NCI-H510A treated with DMSO at 0.1 percent for 48 hours (cell line): ENCODE data around the gene MGAT3.
"Not testable (repeated sequence)": the region's sequence is repeated elsewhere in the genome, so short reads cannot be mapped to it uniquely, and the experiment has no call there.

Experiments used
- DNase-seq: peaks from one replicate; lab custom pipeline; 2025; lab: John Stamatoyannopoulos, UW

Gene MGAT3

DNA sequence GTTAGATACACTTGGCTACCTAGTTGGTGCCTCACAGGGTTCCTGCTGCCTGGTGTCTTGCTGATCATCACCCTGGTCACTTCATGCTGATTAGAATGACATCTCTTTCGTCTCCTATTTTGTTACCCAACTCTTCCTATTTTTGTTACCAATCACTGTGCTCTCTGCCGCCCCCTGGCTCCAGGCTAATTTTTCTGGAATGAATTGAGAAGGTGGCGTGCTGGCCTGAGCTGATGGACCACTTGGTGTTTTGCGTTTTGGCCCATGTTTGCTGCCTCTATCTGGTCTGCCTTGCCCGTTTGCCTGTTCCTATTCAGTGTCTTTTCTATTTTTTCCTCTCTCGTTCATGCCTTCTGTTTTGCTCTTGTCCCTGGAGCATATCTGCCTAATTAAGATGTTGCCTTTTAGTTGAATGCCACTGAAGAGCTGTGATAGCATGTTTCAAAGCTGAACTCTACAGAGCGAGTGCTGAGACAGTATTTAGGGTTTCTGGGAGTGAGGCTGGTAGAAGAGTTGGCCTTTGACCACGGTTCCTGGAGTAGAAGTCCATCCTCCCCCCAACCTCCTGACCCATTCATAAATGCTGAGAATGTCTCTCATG is 57.7 kb downstream of the MGAT3 start:
- no peak for DNase-seq

DNA sequence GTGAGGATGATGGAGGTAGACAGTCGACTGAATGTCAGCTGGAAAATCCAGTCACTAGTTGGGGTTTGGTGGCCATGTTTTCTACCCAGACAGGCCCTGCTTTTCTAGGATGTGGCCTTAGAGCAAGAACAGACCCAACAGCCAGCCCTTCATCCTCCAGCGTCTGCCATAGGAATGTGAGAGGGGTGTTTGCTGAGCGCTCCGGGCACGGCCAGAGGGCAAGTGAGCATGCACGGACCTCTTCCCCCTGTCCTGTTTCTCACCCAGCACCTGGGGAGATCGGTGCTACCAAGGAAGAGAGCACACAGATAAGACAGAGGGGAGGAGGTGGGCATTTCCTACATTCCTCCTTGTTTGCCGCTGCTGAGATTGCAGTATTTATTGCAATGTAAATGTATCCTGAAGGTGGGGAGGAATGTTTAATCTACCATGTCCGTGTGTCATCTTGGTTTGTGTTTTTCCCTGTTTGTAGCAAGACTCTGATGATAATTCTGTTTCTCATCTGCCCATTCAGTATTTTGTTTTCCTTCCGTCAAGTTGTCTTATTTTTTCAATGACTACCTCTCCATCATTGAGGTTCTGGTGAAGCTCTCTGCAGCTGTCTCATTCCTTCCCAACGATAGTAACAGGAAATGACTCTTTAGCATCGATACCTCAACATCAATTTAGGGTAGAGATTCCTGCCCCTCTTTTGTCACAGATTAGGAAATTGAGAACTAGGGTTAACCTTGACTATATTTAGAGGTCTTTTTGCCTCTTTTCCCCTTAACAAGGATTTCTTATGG is 58.6 kb downstream of the MGAT3 start:
- no peak for DNase-seq

GRCh38 chr22:39517470-39517869 is 60.7 kb downstream of the MGAT3 start:
- no peak for DNase-seq

GRCh38 chr22:39518144-39518786 is 61.5 kb downstream of the MGAT3 start:
- no peak for DNase-seq

DNA sequence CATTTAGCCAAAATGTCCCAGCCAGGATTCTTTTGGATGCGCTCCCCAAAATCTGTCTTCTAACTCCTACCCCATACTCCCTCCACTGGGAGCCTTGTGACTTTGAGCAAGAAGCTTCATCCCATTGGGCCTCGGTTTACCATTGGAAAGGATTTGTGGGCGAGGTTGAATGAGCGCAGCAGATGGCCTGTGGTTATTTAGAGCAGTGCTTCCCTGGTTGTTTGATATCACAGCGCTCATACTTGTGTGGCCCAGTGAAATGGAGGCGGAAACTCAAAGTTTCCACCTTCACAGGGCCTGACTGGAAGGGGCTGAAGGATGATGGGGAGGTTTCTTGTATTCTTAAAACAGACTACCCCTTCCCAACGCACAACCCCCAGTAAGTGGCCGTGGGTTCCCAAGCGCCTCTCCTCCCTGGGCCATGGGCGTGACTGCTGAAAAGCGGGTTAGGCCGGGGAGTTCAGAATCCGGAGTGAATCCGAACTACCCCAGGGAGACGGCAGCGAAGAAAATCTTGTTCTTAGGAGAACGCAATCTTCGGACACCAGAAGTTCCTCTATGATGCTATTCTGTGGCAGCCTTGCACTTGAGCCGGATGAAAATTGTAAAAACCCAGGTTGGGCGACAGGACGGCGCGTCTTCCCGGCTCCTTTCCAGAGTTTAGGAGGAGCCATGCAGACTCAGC is 62.3 kb downstream of the MGAT3 start:
- no peak for DNase-seq

DNA sequence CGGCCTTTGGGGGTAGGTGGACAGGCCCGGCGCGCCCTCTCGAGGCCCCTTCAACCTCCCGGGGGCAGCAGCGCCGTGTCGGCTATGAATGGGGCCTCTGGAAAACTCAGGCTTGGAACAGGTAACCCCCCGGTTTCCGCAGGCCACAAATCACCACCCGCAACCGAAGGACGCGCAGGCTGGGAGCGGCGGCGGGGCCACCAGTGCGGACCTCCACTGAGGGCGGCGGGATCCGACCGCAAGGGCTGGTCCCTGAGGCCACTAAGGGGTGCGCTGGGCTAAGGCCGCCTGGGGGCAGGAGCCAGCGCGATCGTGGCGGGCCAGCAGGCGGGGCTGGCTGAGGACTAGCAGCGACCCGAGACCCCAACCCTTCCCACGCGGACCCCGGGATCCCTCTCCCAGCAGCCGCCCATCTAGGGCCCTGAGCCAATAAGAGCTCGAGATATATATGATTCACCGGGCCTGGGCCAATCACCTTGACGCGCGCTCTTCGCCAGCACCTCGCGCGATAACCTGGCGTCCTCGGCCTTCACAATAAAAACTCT is 62.9 kb downstream of the MGAT3 start:
- peak; percentile 92 for DNase-seq

GRCh38 chr22:39520226-39521105 is 63.7 kb downstream of the MGAT3 start, which contains the start of gene ATF4:
Gene ATF4 (plus strand): TSS chr22:39520562. CDS start chr22:39521446, 884 bp downstream.
- DNase-seq, result peak; percentile 83

DNA sequence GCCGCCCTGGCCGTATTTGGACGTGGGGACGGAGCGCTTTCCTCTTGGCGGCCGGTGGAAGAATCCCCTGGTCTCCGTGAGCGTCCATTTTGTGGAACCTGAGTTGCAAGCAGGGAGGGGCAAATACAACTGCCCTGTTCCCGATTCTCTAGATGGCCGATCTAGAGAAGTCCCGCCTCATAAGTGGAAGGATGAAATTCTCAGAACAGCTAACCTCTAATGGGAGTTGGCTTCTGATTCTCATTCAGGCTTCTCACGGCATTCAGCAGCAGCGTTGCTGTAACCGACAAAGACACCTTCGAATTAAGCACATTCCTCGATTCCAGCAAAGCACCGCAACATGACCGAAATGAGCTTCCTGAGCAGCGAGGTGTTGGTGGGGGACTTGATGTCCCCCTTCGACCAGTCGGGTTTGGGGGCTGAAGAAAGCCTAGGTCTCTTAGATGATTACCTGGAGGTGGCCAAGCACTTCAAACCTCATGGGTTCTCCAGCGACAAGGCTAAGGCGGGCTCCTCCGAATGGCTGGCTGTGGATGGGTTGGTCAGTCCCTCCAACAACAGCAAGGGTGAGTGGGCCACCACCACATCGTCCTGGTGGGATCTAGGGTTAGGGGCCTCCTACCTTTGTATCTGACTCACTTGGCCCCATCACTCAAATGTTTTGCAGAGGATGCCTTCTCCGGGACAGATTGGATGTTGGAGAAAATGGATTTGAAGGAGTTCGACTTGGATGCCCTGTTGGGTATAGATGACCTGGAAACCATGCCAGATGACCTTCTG is 64.5 kb downstream of the MGAT3 start:
- DNase-seq, result not testable (repeated sequence)

GRCh38 chr22:39522091-39522490 is 65.3 kb downstream of the MGAT3 start:
- DNase-seq, result not testable (repeated sequence)

DNA sequence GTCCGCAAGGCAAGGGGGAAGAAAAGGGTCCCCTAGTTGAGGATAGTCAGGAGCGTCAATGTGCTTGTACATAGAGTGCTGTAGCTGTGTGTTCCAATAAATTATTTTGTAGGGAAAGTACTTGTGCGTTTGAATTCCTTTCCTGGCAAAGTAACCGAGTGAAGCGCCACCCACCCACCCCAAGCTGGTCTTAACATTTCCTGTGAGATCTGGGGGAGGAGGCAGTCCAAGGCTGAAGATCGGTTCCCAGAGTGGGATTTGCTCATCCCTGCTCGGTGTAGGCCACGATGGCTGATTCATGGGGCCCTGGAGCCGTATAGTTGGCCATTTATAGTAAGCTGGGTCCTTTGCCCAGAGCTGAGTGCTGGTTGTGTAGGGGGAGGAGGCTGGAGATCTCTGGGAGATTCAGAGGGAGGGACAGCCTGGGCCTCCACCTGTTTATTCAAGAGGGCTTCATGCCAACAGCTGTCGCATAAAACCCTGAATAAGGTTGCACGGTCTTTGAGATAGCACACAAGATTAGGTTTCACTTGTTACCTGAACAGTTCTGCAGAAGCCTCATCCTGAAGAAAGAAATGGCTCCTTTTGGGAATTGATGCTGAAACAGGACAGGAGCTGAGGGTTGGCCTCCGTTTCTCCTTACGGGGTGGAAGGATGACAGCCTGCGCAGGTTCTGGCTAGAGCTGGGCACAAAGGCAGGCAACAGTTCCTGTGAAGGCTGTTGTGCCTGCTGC is 65.9 kb downstream of the MGAT3 start:
- DNase-seq, result peak; percentile 30

GRCh38 chr22:39524089-39524752 is 67.4 kb downstream of the MGAT3 start:
- DNase-seq, result no peak

GRCh38 chr22:39524753-39525657 is 68.2 kb downstream of the MGAT3 start:
- no peak for DNase-seq

DNA sequence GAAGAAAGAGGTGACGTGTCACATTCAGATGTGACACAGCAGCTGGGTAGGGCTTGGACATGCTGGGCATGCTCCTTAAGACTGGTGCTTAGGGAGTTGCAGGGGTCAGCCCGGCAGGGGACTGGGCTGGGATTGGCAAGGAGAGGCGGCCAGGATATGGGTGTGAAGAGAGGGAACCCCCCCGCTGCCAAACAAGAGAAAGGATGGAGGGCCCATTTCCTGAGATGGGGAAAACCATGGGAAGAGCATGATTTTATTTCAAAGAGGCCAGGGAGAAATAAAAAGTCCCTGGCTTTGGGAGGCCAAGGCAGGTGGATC is 68.8 kb downstream of the MGAT3 start:
- DNase-seq, result no peak

DNA sequence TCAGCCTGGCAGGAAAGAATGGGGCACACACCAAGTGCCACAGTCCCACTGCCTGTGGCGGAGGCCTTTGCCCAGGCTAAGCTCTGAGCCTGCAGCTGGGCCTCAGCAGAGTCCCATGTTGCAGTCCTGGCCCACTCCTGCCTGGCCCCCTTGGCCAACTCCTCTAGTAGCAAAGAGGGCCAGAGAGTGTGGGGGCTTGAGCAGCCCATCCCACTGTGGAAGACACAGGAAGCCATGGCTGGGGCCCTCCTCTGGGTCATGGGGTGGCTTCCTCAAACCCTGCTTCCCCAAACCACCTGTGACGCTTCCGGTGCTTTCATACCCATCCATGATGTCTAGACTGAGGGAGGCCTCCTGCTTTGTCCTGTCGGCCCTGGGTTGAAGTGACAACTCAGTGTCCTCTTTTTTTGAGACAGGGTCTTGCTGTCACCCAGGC is 69.9 kb downstream of the MGAT3 start:
- DNase-seq, result no peak

GRCh38 chr22:39527481-39527961 is 70.7 kb downstream of the MGAT3 start:
- DNase-seq, result peak; percentile 61

DNA sequence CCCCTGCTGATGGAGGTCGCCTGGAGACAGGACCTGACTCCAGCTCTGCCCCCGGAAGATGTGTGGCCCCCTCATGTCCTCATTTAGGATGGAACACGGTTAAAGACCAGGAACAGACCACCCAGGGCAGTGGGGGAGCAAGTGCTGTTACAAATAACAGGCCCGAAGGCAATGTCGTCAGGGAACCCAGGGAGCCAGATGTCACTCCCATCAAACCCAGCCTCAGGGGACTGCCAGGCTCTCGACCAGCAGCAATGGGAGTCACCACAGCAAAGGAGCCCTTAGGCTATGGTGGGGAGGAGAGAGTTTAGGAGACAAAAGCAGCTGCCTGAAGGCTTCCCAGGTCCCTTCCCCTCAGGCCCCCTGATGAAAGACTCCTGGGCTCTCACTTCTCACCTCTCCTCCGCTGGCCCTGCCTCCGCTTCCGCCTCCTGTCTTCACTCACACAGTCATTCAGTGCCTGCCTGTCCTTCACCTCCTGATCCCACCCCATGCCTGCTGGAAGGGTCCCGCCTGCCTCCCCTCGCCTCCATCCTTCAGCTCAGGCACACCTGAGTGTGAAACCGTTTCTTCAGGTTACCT is 71.4 kb downstream of the MGAT3 start:
- no peak for DNase-seq

DNA sequence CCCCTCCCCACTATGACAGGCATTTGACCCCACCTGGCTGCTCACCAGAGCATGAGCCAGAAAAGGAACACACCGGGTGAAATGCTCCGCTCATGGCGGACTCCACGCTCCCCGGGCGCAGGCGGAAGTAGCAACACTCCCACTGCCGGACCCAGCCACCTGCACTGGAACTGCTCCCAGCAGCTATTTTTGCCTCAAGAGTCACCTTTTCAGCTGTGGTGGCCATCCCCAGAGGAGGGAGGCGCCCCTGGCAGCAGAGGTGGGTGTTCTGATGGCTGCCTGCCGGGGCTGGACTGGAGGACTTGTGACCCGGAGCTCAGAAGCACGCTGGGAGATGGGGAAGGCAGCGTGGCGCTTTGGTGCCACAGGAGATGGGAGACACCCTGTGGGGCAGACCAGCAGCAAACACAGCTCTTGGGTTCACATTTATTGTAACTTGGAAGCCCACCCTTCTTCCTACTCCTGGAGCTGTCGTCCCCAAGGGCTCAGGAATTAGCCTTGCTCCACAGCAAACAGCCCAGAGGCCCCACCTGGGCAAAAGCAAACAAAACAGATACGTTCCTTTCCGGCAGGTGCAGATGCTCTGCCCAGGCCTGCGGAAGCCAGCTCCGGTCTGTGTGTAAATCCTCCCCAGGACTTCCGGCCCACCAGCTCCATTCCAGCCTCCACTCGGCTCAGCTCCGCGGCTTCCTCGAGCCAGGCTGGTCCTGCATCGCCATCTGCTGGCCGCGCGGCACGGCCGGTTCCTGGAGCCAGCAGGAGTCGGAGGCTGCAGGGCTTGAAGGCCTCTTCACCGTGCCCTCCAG is 72.1 kb downstream of the MGAT3 start:
- peak; percentile 91 for DNase-seq
